ENCODE results near the gene ACTMAP. TPM values are rescaled to one million over a fixed set of nuclear protein-coding genes. Genes with fewer than 3 reads are reported as not detected.

Gene ACTMAP
- total and polyA plus RNA-seq, 9 of the 15 experiments (the other 6 are each of a cell fraction or from before 2014, with no cell fraction given): 1.7 to 16.6 (median 4.9) TPM

DNA sequence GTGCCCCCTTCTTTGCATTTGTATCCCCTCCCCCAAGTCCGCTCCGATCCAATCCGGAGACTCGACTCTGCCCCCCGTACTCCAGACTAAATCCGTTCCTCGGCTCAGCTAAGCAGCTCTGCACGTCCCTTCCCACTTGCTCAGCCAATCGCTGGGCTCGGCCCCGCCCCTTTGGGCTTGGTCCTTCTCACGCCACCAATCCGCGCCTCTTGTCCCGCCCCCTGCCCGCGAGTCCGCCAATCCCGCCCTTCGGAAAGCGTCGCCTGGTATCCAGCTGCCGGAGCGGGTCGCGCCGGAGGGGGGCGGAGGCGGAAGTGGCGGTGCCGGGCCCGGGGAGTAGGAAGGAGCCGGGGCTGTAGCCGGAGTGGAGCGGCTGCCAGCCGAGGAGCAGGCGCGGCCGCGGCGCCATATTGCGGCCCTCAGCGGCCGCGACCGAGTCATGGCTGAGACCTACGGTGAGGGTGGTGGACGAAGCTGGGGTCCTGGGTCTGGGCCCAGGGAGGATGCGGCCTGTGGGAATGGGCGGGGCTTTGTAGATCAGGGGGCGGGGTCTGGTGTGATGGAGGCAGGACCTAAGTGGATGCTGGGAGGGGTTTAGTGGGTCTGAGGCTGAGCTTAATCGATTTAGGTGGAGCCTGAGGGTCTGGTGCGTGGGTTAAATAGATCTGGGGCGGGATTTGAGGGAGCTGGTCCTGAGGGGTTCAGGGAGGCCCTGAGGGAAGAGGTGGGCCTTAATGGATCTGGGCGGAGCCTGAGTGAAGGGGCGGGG lies 27.8 kb upstream of the ACTMAP start, which contains the start of gene RAB4B (continued):
- TF ChIP-seq, protein P1, sequence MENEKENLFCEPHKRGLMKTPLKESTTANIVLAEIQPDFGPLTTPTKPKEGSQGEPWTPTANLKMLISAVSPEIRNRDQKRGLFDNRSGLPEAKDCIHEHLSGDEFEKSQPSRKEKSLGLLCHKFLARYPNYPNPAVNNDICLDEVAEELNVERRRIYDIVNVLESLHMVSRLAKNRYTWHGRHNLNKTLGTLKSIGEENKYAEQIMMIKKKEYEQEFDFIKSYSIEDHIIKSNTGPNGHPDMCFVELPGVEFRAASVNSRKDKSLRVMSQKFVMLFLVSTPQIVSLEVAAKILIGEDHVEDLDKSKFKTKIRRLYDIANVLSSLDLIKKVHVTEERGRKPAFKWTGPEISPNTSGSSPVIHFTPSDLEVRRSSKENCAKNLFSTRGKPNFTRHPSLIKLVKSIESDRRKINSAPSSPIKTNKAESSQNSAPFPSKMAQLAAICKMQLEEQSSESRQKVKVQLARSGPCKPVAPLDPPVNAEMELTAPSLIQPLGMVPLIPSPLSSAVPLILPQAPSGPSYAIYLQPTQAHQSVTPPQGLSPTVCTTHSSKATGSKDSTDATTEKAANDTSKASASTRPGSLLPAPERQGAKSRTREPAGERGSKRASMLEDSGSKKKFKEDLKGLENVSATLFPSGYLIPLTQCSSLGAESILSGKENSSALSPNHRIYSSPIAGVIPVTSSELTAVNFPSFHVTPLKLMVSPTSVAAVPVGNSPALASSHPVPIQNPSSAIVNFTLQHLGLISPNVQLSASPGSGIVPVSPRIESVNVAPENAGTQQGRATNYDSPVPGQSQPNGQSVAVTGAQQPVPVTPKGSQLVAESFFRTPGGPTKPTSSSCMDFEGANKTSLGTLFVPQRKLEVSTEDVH (IDR thresholded peaks at IDR 0.05; ENCODE audit: low read depth, partially characterized antibody): peak; percentile 85
- TF ChIP-seq, protein P2, sequence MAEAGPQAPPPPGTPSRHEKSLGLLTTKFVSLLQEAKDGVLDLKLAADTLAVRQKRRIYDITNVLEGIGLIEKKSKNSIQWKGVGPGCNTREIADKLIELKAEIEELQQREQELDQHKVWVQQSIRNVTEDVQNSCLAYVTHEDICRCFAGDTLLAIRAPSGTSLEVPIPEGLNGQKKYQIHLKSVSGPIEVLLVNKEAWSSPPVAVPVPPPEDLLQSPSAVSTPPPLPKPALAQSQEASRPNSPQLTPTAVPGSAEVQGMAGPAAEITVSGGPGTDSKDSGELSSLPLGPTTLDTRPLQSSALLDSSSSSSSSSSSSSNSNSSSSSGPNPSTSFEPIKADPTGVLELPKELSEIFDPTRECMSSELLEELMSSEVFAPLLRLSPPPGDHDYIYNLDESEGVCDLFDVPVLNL (CRISPR knock-in tag; IDR thresholded peaks at IDR 0.05; ENCODE audit: low read depth): no peak
- TF ChIP-seq ZNF212 (CRISPR knock-in tag; IDR thresholded peaks at IDR 0.05) (no peak), MTA3 (IDR thresholded peaks at IDR 0.05; ENCODE audit: borderline replicate concordance) (peak; percentile 36; the same call in 1 of the 2 replicates), RBM25 (IDR thresholded peaks at IDR 0.05; ENCODE audit: low read depth, low read length, severe bottlenecking) (peak; percentile 99), TCF7 (IDR thresholded peaks at IDR 0.05; ENCODE audit: borderline replicate concordance) (no peak), LCOR (CRISPR knock-in tag; IDR thresholded peaks at IDR 0.05) (0 out of 2 replicates have a peak, but pooled peaks have one; percentile 17), NRF1 (conservative IDR thresholded peaks at IDR 0.05 in 1 of 2, IDR thresholded peaks at IDR 0.05 in 1 of 2) (peak; percentile 74 to 80), CREM (IDR thresholded peaks at IDR 0.05; ENCODE audit: low read depth) (peak; percentile 89), BRF1 (IDR thresholded peaks at IDR 0.05; ENCODE audit: borderline replicate concordance, extremely low read depth, insufficient read length) (no peak), TCF3 (CRISPR knock-in tag; IDR thresholded peaks at IDR 0.05) (0 out of 2 replicates have a peak, but pooled peaks have one; percentile 28), CCNT2 (IDR thresholded peaks at IDR 0.05; ENCODE audit: borderline replicate concordance, extremely low read depth, insufficient read length, low read depth, low read length) (peak; percentile 75)
- TF ChIP-seq, protein P3, sequence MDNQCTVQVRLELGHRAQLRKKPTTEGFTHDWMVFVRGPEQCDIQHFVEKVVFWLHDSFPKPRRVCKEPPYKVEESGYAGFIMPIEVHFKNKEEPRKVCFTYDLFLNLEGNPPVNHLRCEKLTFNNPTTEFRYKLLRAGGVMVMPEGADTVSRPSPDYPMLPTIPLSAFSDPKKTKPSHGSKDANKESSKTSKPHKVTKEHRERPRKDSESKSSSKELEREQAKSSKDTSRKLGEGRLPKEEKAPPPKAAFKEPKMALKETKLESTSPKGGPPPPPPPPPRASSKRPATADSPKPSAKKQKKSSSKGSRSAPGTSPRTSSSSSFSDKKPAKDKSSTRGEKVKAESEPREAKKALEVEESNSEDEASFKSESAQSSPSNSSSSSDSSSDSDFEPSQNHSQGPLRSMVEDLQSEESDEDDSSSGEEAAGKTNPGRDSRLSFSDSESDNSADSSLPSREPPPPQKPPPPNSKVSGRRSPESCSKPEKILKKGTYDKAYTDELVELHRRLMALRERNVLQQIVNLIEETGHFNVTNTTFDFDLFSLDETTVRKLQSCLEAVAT (IDR thresholded peaks at IDR 0.05): peak; percentile 32 to 62; a peak in 1 of 4 replicates
- TF ChIP-seq, protein P4, sequence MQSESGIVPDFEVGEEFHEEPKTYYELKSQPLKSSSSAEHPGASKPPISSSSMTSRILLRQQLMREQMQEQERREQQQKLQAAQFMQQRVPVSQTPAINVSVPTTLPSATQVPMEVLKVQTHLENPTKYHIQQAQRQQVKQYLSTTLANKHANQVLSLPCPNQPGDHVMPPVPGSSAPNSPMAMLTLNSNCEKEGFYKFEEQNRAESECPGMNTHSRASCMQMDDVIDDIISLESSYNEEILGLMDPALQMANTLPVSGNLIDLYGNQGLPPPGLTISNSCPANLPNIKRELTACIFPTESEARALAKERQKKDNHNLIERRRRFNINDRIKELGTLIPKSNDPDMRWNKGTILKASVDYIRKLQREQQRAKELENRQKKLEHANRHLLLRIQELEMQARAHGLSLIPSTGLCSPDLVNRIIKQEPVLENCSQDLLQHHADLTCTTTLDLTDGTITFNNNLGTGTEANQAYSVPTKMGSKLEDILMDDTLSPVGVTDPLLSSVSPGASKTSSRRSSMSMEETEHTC (IDR thresholded peaks at IDR 0.05): no peak
- TF ChIP-seq, protein P5, sequence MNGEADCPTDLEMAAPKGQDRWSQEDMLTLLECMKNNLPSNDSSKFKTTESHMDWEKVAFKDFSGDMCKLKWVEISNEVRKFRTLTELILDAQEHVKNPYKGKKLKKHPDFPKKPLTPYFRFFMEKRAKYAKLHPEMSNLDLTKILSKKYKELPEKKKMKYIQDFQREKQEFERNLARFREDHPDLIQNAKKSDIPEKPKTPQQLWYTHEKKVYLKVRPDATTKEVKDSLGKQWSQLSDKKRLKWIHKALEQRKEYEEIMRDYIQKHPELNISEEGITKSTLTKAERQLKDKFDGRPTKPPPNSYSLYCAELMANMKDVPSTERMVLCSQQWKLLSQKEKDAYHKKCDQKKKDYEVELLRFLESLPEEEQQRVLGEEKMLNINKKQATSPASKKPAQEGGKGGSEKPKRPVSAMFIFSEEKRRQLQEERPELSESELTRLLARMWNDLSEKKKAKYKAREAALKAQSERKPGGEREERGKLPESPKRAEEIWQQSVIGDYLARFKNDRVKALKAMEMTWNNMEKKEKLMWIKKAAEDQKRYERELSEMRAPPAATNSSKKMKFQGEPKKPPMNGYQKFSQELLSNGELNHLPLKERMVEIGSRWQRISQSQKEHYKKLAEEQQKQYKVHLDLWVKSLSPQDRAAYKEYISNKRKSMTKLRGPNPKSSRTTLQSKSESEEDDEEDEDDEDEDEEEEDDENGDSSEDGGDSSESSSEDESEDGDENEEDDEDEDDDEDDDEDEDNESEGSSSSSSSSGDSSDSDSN (IDR thresholded peaks at IDR 0.05; ENCODE audit: borderline replicate concordance in 1 of 2, low read depth in 2 of 2, low read length in 2 of 2): 0 out of 4 replicates have a peak, but pooled peaks of 1 of the 2 experiments have one; percentile 70

Data from K562 (cell line).